Stimulated activated CD4-positive, alpha-beta T cell treated with anti-CD3 and anti-CD28 coated beads, Interleukin-2, amount 100 ng/mL, for 48 hours (primary cell): ENCODE results near the gene AP2M1.
"Not testable (repeated sequence)": the region's sequence is repeated elsewhere in the genome, so short reads cannot be mapped to it uniquely, and the experiment has no call there.

ENCODE experiments used
- DNase-seq, 2 donors: peaks; one replicate each; pipeline ENCODE4 v3.0.0-alpha.2; 2020

The AP2M1 gene

GRCh38 chr3:184174646-184175492 is at the start of gene AP2M1:
Gene AP2M1, plus strand, starts transcription at chr3:184174855. Its CDS starts 2,139 bp downstream, at chr3:184176994.
- peak; percentile 96 to 97 for DNase-seq

- DNase-seq, result no peak
Observed at GRCh38 chr3:184126006-184126405, 48.6 kb upstream of the AP2M1 start.

GRCh38 chr3:184129012-184129411 is 45.6 kb upstream of the AP2M1 start:
- no peak for DNase-seq

- no peak for DNase-seq
Observed at GRCh38 chr3:184132945-184133344, 41.7 kb upstream of the AP2M1 start.

GRCh38 chr3:184133840-184134745 is 40.6 kb upstream of the AP2M1 start:
- peak; percentile 47 to 48 for DNase-seq

GRCh38 chr3:184134746-184135148 is 39.9 kb upstream of the AP2M1 start:
- DNase-seq, result no peak

GRCh38 chr3:184135149-184135910 is 39.3 kb upstream of the AP2M1 start, which contains the start of gene EIF2B5:
Gene EIF2B5, plus strand, starts transcription at chr3:184135358. Its CDS starts 28 bp downstream, at chr3:184135386.
- peak; percentile 78 to 81 for DNase-seq

GRCh38 chr3:184135911-184136260 is 38.8 kb upstream of the AP2M1 start:
- no peak for DNase-seq

GRCh38 chr3:184140436-184140835 is 34.2 kb upstream of the AP2M1 start:
- no peak for DNase-seq

- DNase-seq, result no peak
Observed at GRCh38 chr3:184142199-184142598, 32.5 kb upstream of the AP2M1 start.

- DNase-seq, result no peak
Observed at GRCh38 chr3:184143327-184143726, 31.3 kb upstream of the AP2M1 start.

- no peak for DNase-seq
Observed at GRCh38 chr3:184144505-184144904, 30.1 kb upstream of the AP2M1 start.

- DNase-seq, result no peak
Observed at GRCh38 chr3:184145111-184145524, 29.5 kb upstream of the AP2M1 start.

- DNase-seq, result no peak
Observed at GRCh38 chr3:184145751-184146270, 28.8 kb upstream of the AP2M1 start.

GRCh38 chr3:184148076-184148475 is 26.6 kb upstream of the AP2M1 start:
- DNase-seq, result no peak

- no peak for DNase-seq
Observed at GRCh38 chr3:184149123-184149522, 25.5 kb upstream of the AP2M1 start.

- DNase-seq, result not testable (repeated sequence)
Observed at GRCh38 chr3:184149770-184150169, 24.9 kb upstream of the AP2M1 start.

- peak; percentile 24 to 42 for DNase-seq
Observed at GRCh38 chr3:184154885-184155643, 19.6 kb upstream of the AP2M1 start, which contains the start of gene DVL3. Gene DVL3, plus strand, starts transcription at chr3:184155377. Its CDS starts 259 bp downstream, at chr3:184155636.

- peak; percentile 40 to 46 for DNase-seq
Observed at GRCh38 chr3:184155644-184156521, 18.8 kb upstream of the AP2M1 start.

GRCh38 chr3:184156522-184156955 is 18.1 kb upstream of the AP2M1 start:
- DNase-seq, result no peak

- no peak for DNase-seq
Observed at GRCh38 chr3:184157206-184157605, 17.4 kb upstream of the AP2M1 start.
